ENCODE data around the gene IFFO2.

- TF ChIP-seq CTCF (IDR thresholded peaks at IDR 0.05): no peak
- no peak for TF ChIP-seq GABPA (IDR thresholded peaks at IDR 0.05; ENCODE audit: low read depth)
- TF ChIP-seq USF1 (IDR thresholded peaks at IDR 0.05; ENCODE audit: borderline replicate concordance, low read depth): no peak
- TF ChIP-seq MAX (IDR thresholded peaks at IDR 0.05; ENCODE audit: low read depth): no peak
- no peak for TF ChIP-seq RFX5 (IDR thresholded peaks at IDR 0.05; ENCODE audit: low read length)
- TF ChIP-seq RAD21 (IDR thresholded peaks at IDR 0.05; ENCODE audit: low read length): no peak
- TF ChIP-seq SIN3A (IDR thresholded peaks at IDR 0.05; ENCODE audit: borderline replicate concordance, low read depth, low read length): no peak
- TF ChIP-seq REST (IDR thresholded peaks at IDR 0.05; ENCODE audit: low read depth, low read length): no peak
- TF ChIP-seq USF2 (IDR thresholded peaks at IDR 0.05; ENCODE audit: borderline replicate concordance, low read depth, low read length): no peak
These were observed 96.9 kb downstream of the IFFO2 start, which contains the start of gene TAS1R2 for GRCh38 chr1:18859560-18859959.

Measured in SK-N-SH (cell line).